ENCODE results near the gene ATAD3C. TPM values are rescaled to one million over a fixed set of nuclear protein-coding genes. Genes with fewer than 3 reads are reported as not detected.

Gene ATAD3C
- total and polyA plus RNA-seq, 2 donors (not counting 3 experiments of a cell fraction or from before 2014, with no cell fraction given), result 0.01 TPM; not detected in 1

DNA sequence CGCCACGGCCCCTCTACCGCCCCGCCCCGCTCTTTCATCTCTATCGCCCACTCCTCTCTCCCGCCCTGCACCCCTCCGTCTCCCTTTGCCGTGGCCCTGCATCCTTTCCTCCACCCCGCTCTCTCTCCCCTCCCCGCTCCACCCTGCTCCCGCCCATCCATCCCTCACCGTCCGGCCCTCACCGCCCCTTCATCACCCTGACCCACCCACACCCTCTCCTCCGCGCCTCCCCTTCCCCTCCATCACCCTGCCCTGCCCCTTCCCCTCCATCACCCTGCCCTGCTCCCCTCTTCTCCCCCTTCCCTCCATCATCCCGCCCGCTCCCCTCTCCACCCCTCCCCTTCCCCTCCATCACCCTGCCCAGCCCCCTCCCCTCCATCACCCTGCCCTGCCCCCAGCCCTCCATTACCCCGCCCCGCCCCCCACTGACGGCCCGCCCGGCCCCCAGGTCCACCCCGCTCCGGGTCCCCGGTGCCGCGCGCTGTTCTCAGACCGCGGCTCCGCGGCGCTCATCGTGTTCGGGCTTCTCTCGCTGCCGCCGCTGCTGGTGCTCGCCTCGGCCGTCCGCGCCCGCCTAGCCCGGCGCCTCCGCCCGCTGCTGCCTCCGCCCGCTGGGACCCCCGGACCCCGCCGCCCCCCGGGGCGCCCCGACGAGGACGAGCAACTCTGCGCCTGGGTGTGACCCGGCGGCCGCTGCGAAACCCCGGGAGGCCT is 22.2 kb upstream of the ATAD3C start:
- no peak overlapping the region for H2AFZ ChIP-seq (ENCODE audit: low read depth, low read length)
- H3K27me3 ChIP-seq (ENCODE audit: control insufficient read depth in 2 of 2, insufficient read depth in 2 of 2, low read length in 2 of 2), result no peaks in the 10 kb centered on the region
- no TSS peak for BruUV-seq (replicated peaks)
- H3K4me1 ChIP-seq (ENCODE audit: control insufficient read depth, extremely low read depth, insufficient read depth, low read length), result peaks cover 10% of the 10 kb centered on the region
- H4K20me1 ChIP-seq (replicated peaks; ENCODE audit: control insufficient read depth, extremely low read depth, insufficient read depth, low read length), result no peaks in the 10 kb centered on the region
- no peak overlapping the region for H3K27ac ChIP-seq (ENCODE audit: insufficient read depth, low read depth, low read length)
- intact Hi-C loops (cut with micrococcal nuclease) (no loop called here), dilution Hi-C loops (cut with MboI; ENCODE audit: extremely low pct_ligation_motif_present, low sequenced_read_pairs) (no loop called here)
- no peak for FAIRE-seq
- no peaks in the 10 kb centered on the region for H3K9me3 ChIP-seq (replicated peaks; ENCODE audit: control insufficient read depth, insufficient read depth, low read length)
- H3K9ac ChIP-seq (replicated peaks; ENCODE audit: extremely low read depth, insufficient read depth, low read length), result no peak overlapping the region
- no peak for TF ChIP-seq POLR2A (IDR thresholded peaks at IDR 0.05; ENCODE audit: low read depth, low read length)
- TF ChIP-seq POLR2AphosphoS5 (IDR thresholded peaks at IDR 0.05; ENCODE audit: insufficient read depth, low read depth, low read length), result no peak
- TF ChIP-seq FOS (IDR thresholded peaks at IDR 0.05; ENCODE audit: borderline replicate concordance, insufficient read depth, low read length), result no peak
- TF ChIP-seq, protein P1, sequence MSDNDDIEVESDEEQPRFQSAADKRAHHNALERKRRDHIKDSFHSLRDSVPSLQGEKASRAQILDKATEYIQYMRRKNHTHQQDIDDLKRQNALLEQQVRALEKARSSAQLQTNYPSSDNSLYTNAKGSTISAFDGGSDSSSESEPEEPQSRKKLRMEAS (IDR thresholded peaks at IDR 0.05; ENCODE audit: insufficient read depth, insufficient read length), result no peak
- TF ChIP-seq MYC (IDR thresholded peaks at IDR 0.05; ENCODE audit: low read depth, low read length), result no peak
- H3K79me2 ChIP-seq (ENCODE audit: control insufficient read depth, insufficient read depth, low read length), result no peaks in the 10 kb centered on the region
- CTCF ChIA-PET, result no interaction called here
- no peaks in the 10 kb centered on the region for H3K36me3 ChIP-seq (ENCODE audit: control insufficient read depth in 2 of 2, extremely low read depth in 1 of 2, insufficient read depth in 2 of 2, low read length in 2 of 2)
- POLR2A ChIA-PET, result no interaction called here
- no peak for DNase-seq (ENCODE audit: low read depth, low spot score)
- no peak overlapping the region for H3K4me2 ChIP-seq (ENCODE audit: insufficient read depth, low read length)
- no peaks in the 10 kb centered on the region for H3K9me1 ChIP-seq (replicated peaks; ENCODE audit: control insufficient read depth, extremely low read depth, insufficient read depth, low read length)
- peak overlapping the region in 1 of 3 experiments; percentile 18 for H3K4me3 ChIP-seq (replicated peaks in 1 of 3; ENCODE audit: insufficient read depth in 1 of 3, low read depth in 1 of 3, low read length in 3 of 3)

DNA sequence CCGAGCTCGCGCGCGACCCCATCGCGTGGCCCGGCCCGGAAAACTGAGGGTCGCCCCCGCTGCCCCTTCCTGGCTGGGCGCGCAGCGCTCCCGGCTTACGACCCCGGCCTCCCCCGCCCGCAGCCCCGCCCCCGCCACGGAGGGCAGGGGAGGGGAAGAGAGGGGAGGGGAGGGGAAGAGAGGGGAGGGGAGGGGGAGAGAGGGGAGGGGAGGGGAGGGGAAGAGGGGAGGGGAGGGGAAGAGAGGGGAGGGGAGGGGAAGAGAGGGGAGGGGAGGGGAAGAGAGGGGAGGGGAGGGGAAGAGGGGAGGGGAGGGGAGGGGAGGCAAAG is 21.7 kb upstream of the ATAD3C start:
- Histone ChIP-seq H3K4me1 (ENCODE audit: control insufficient read depth, extremely low read depth, insufficient read depth, low read length) (peaks cover 7% of the 10 kb centered on the region), H2AFZ (ENCODE audit: low read depth, low read length) (no peak overlapping the region), H3K36me3 (ENCODE audit: control insufficient read depth in 2 of 2, extremely low read depth in 1 of 2, insufficient read depth in 2 of 2, low read length in 2 of 2) (no peaks in the 10 kb centered on the region), H3K4me3 (replicated peaks in 1 of 3; ENCODE audit: insufficient read depth in 1 of 3, low read depth in 1 of 3, low read length in 3 of 3) (peak overlapping the region in 1 of 3 experiments; percentile 18), H3K9ac (replicated peaks; ENCODE audit: extremely low read depth, insufficient read depth, low read length) (no peak overlapping the region), H3K27ac (ENCODE audit: insufficient read depth, low read depth, low read length) (no peak overlapping the region), H3K27me3 (ENCODE audit: control insufficient read depth in 2 of 2, insufficient read depth in 2 of 2, low read length in 2 of 2) (no peaks in the 10 kb centered on the region), H4K20me1 (replicated peaks; ENCODE audit: control insufficient read depth, extremely low read depth, insufficient read depth, low read length) (no peaks in the 10 kb centered on the region), H3K4me2 (ENCODE audit: insufficient read depth, low read length) (no peak overlapping the region), H3K9me1 (replicated peaks; ENCODE audit: control insufficient read depth, extremely low read depth, insufficient read depth, low read length) (no peaks in the 10 kb centered on the region), H3K9me3 (replicated peaks; ENCODE audit: control insufficient read depth, insufficient read depth, low read length) (no peaks in the 10 kb centered on the region), H3K79me2 (ENCODE audit: control insufficient read depth, insufficient read depth, low read length) (no peaks in the 10 kb centered on the region)
- intact Hi-C loops (cut with micrococcal nuclease) (no loop called here), dilution Hi-C loops (cut with MboI; ENCODE audit: extremely low pct_ligation_motif_present, low sequenced_read_pairs) (no loop called here)
- ChIA-PET POLR2A (no interaction called here), CTCF (no interaction called here)
- TF ChIP-seq GATA2 (IDR thresholded peaks at IDR 0.05; ENCODE audit: insufficient read depth, insufficient read length, low read depth, low read length) (no peak), FOS (IDR thresholded peaks at IDR 0.05; ENCODE audit: borderline replicate concordance, insufficient read depth, low read length) (no peak), POLR2A (IDR thresholded peaks at IDR 0.05; ENCODE audit: low read depth, low read length) (no peak), JUN (IDR thresholded peaks at IDR 0.05; ENCODE audit: borderline replicate concordance, insufficient read depth, insufficient read length, low read depth) (no peak), MYC (IDR thresholded peaks at IDR 0.05; ENCODE audit: low read depth, low read length) (no peak), POLR2AphosphoS5 (IDR thresholded peaks at IDR 0.05; ENCODE audit: insufficient read depth, low read depth, low read length) (no peak), EZH2 (IDR thresholded peaks at IDR 0.05; ENCODE audit: borderline replicate concordance, low read depth, low read length, severe bottlenecking) (no peak)
- TF ChIP-seq, protein P2, sequence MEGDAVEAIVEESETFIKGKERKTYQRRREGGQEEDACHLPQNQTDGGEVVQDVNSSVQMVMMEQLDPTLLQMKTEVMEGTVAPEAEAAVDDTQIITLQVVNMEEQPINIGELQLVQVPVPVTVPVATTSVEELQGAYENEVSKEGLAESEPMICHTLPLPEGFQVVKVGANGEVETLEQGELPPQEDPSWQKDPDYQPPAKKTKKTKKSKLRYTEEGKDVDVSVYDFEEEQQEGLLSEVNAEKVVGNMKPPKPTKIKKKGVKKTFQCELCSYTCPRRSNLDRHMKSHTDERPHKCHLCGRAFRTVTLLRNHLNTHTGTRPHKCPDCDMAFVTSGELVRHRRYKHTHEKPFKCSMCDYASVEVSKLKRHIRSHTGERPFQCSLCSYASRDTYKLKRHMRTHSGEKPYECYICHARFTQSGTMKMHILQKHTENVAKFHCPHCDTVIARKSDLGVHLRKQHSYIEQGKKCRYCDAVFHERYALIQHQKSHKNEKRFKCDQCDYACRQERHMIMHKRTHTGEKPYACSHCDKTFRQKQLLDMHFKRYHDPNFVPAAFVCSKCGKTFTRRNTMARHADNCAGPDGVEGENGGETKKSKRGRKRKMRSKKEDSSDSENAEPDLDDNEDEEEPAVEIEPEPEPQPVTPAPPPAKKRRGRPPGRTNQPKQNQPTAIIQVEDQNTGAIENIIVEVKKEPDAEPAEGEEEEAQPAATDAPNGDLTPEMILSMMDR (IDR thresholded peaks at IDR 0.05; ENCODE audit: extremely low read depth in 1 of 2, insufficient read depth in 1 of 2, low read depth in 1 of 2, low read length in 2 of 2), result no peak
- TF ChIP-seq, protein P1 (IDR thresholded peaks at IDR 0.05; ENCODE audit: insufficient read depth, insufficient read length), result no peak
- no peak for FAIRE-seq
- BruUV-seq (replicated peaks), result no TSS peak
- no peak for DNase-seq (ENCODE audit: low read depth, low spot score)

All from endothelial cell of umbilical vein (primary cell).